Body of pancreas (tissue), 4 donors: ENCODE data around the gene TMEM52. TPM values are rescaled to one million over a fixed set of nuclear protein-coding genes. Genes with fewer than 3 reads are reported as not detected.

Experiments
- ATAC-seq: fragments of 150-250 bp; one replicate; pipeline ENCODE4 v1.9.1; 2016
- DNase-seq, 4 donors: peaks; one replicate each; pipeline ENCODE4 v3.0.0-alpha.2; 2019
- H3K27ac ChIP-seq, 4 donors: fragments of 200-600 bp; sonication (generic); 1 replicate in 3 of 4; 2 replicates in 1 of 4; pipeline versions ENCODE4 v1.5.1 to v1.6.1; 2016 to 2019; ENCODE audit warnings: mild to moderate bottlenecking in 1 of 4, mixed read lengths in 1 of 4, moderate library complexity in 1 of 4
- H3K27me3 ChIP-seq, 2 donors: fragments of 200-600 bp; sonication (generic); one replicate each; pipeline ENCODE4 v1.6.0; 2016; ENCODE audit warnings: mild to moderate bottlenecking in 1 of 2
- H3K36me3 ChIP-seq, 2 donors: fragments of 200-600 bp; sonication (generic); replicated peaks in 1 of 2; 2 replicates each; pipeline ENCODE4 v1.5.1; 2016; ENCODE audit warnings: low read depth in 2 of 2; ENCODE audit not compliant: insufficient read depth in 1 of 2
- H3K4me1 ChIP-seq: fragments of 200-600 bp; sonication (generic); one replicate; pipeline ENCODE4 v1.6.0; 2016
- H3K4me3 ChIP-seq, 2 donors: fragments of 200-600 bp; sonication (generic); 1 replicate in 1 of 2; 2 replicates in 1 of 2; pipeline ENCODE4 v1.5.1; 2016 to 2019
- H3K9me3 ChIP-seq, 3 donors: fragments of 200-600 bp; sonication (generic); 1 replicate in 2 of 3; 2 replicates in 1 of 3; pipeline ENCODE4 v1.5.1; 2016
- POLR2A ChIP-seq, 3 donors: fragments of 450-650 bp; IDR thresholded peaks; one replicate each; pipeline ENCODE4 v1.6.1; 2016; ENCODE audit warnings: antibody characterized with exemption in 3 of 3, mild to moderate bottlenecking in 2 of 3
- WGBS, 2 donors: methylation state at CpG; one replicate each; pipeline ENCODE4 v1.1.5; 2017; 5-methylcytosine and 5-hydroxymethylcytosine counted together
- intact Hi-C: fragments of 100-400 bp; cut with DNase I; formaldehyde crosslinking; loops from one replicate; pipeline ENCODE4 v1.15.1; 2023
- total RNA-seq, 2 donors: library from RNA; depleted of rRNA; stranded (reverse); fragments of >200 nt; gene quantifications; one replicate each; pipeline ENCODE4 v1.1.0, GENCODE V29; 2016
- TF ChIP-seq, protein P1 (sequence below), 7 experiments: fragments of 450-650 bp in 4 of 7; fragments of 200-600 bp in 3 of 7; sonication (generic) in 3 of 7; IDR thresholded peaks; one replicate each; pipeline ENCODE4 v1.5.1; 2016 to 2019; ENCODE audit warnings: antibody characterized with exemption in 7 of 7

The TMEM52 gene
- total RNA-seq, 2 donors from 2014 or later, result 65.6 to 107 TPM

DNA sequence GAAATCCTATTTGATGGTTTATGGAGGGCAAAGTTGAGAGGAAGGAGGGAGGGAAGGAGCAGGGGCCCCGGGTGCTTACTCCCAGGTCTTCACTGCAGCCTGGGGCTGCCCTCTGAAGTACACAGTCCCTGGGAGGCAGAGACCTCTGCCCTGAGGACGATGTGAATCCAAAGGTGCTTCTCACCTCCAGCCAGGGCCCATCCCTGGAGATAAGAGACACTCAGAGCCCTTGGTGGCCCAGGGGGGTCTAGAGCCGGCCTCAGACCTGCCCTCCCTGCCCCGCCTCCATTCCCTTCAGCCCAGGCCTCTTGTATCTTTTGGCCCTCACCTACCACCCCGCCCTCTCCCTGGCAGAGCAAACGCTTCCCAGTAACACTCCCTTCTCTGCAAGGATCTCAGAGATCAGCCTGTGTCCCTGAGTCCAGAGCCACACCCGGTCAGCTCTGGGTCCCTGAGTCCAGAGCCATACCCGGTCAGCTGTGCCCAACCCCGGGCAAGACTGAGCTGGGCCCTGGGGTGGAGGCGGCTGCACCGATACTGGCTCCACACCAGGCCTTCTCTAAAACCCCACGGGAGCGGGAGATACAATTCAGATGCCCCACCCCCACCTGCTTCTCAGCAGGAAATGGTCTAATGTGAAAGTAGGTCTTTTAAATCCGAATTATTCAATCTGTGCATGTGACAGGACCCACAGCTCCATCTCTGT lies 24.6 kb downstream of the TMEM52 start:
- DNase-seq, result peak in 3 of 4 donors; percentile 30 to 61 (median 52)
- intact Hi-C loops, result no loop called here
- H3K4me1 ChIP-seq, result peaks cover 37% of the 10 kb centered on the region
- H3K9me3 ChIP-seq, result no peaks in the 10 kb centered on the region
- TF ChIP-seq, protein P1, sequence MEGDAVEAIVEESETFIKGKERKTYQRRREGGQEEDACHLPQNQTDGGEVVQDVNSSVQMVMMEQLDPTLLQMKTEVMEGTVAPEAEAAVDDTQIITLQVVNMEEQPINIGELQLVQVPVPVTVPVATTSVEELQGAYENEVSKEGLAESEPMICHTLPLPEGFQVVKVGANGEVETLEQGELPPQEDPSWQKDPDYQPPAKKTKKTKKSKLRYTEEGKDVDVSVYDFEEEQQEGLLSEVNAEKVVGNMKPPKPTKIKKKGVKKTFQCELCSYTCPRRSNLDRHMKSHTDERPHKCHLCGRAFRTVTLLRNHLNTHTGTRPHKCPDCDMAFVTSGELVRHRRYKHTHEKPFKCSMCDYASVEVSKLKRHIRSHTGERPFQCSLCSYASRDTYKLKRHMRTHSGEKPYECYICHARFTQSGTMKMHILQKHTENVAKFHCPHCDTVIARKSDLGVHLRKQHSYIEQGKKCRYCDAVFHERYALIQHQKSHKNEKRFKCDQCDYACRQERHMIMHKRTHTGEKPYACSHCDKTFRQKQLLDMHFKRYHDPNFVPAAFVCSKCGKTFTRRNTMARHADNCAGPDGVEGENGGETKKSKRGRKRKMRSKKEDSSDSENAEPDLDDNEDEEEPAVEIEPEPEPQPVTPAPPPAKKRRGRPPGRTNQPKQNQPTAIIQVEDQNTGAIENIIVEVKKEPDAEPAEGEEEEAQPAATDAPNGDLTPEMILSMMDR (IDR thresholded peaks at IDR 0.05), result no peak
- TF ChIP-seq POLR2A (IDR thresholded peaks at IDR 0.05), result no peak
- no peaks in the 10 kb centered on the region for H3K36me3 ChIP-seq
- no peak overlapping the region for H3K4me3 ChIP-seq
- ATAC-seq, result no peak
- H3K27ac ChIP-seq, result peak overlapping the region in 1 of 4 donors; percentile 12
- no peaks in the 10 kb centered on the region for H3K27me3 ChIP-seq
- 5 to 14% methylated on average over 13 to 14 of the region's 14 CpGs for WGBS, 2 donors

GRCh38 chr1:1893997-1894353 lies 25.1 kb downstream of the TMEM52 start:
- ATAC-seq (no peak), DNase-seq (no peak)
- intact Hi-C loops, result no loop called here
- Histone ChIP-seq H3K36me3 (no peaks in the 10 kb centered on the region), H3K27me3 (no peaks in the 10 kb centered on the region), H3K4me1 (peaks cover 42% of the 10 kb centered on the region), H3K4me3 (no peak overlapping the region), H3K9me3 (no peaks in the 10 kb centered on the region), H3K27ac (no peak overlapping the region)
- TF ChIP-seq, protein P1 (IDR thresholded peaks at IDR 0.05), result no peak
- TF ChIP-seq POLR2A (IDR thresholded peaks at IDR 0.05), result no peak
- WGBS, 2 donors, result 60 to 95% methylated on average over 1 to 2 of the region's 2 CpGs

DNA sequence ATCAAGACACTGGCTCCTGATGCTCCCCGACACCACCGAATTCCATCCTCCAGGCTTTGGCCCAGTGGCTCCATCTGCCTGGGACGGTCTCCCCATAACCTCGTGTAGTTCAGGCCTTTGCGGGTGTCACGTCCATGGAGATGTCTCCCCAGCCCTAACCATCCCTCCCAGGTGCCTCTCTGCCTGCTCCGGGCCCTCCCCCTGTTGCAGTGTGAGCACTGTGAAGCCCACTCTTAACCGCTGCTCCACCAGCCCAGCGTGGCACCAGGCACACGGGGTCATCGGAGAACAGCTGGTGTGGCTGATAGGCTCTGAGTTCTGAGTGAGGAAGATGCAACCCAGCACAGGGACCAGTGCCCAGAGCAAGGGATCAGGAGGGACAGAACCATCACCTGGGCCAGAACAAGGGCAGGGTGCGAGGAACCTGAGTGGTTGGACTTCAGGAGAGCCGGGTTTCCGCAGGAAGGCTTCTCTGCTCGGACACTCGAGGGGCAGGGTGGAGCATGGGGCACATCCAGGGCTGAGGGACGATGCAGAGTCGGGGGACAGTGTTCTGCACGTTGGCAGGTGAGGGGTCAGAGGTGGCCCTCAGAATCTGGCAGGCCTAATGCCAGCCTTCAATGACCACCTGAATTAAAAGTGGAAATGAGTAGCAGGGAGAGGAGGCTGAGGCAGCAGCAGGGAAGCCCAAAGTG lies 25.6 kb downstream of the TMEM52 start:
- no peak for TF ChIP-seq POLR2A (IDR thresholded peaks at IDR 0.05)
- TF ChIP-seq, protein P1 (IDR thresholded peaks at IDR 0.05), result no peak
- no peak overlapping the region for H3K27ac ChIP-seq

GRCh38 chr1:1892763-1893120 lies 26.3 kb downstream of the TMEM52 start:
- Histone ChIP-seq H3K9me3 (no peaks in the 10 kb centered on the region), H3K27ac (no peak overlapping the region), H3K36me3 (no peaks in the 10 kb centered on the region), H3K4me3 (no peak overlapping the region), H3K4me1 (peaks cover 55% of the 10 kb centered on the region), H3K27me3 (no peaks in the 10 kb centered on the region)
- TF ChIP-seq, protein P1 (IDR thresholded peaks at IDR 0.05), result no peak
- no peak for TF ChIP-seq POLR2A (IDR thresholded peaks at IDR 0.05)
- no peak for ATAC-seq
- WGBS, 2 donors, result 73 to 85% methylated on average over 7 of the region's 7 CpGs
- DNase-seq, result no peak
- intact Hi-C loops, result no loop called here

More for the DNA sequence above, 25.6 kb downstream of the TMEM52 start:
- no peaks in the 10 kb centered on the region for H3K27me3 ChIP-seq
- DNase-seq (no peak), ATAC-seq (no peak)
- no peaks in the 10 kb centered on the region for H3K9me3 ChIP-seq
- peaks cover 48% of the 10 kb centered on the region for H3K4me1 ChIP-seq
- no peaks in the 10 kb centered on the region for H3K36me3 ChIP-seq
- intact Hi-C loops, result no loop called here
- H3K4me3 ChIP-seq, result no peak overlapping the region
- 87 to 88% methylated on average over 11 to 19 of the region's 19 CpGs for WGBS, 2 donors
